ENCODE data around the gene TMEM129.

The TMEM129 gene

GRCh38 chr4:1735215-1735614, 14.1 kb upstream of the TMEM129 start:
- Histone ChIP-seq H3K27me3 (replicated peaks; ENCODE audit: control insufficient read depth, insufficient read depth, low read length) (no peaks in the 10 kb centered on the region), H3K36me3 (ENCODE audit: control insufficient read depth, insufficient read depth, low read length) (peaks cover 62% of the 10 kb centered on the region), H3K4me3 (replicated peaks; ENCODE audit: low read depth, low read length) (no peak overlapping the region)
- DNase-seq (ENCODE audit: extremely low read depth, insufficient read length), result no peak
- TF ChIP-seq CTCF (IDR thresholded peaks at IDR 0.05; ENCODE audit: insufficient read depth, low read length, poor library complexity, severe bottlenecking), result no peak

- H3K36me3 ChIP-seq (ENCODE audit: control insufficient read depth, insufficient read depth, low read length), result peaks cover 64% of the 10 kb centered on the region
- DNase-seq (ENCODE audit: extremely low read depth, insufficient read length), result no peak
Observed at GRCh38 chr4:1732911-1733310, 11.8 kb upstream of the TMEM129 start.

GRCh38 chr4:1731180-1731579, 10.1 kb upstream of the TMEM129 start:
- no peak for DNase-seq (ENCODE audit: extremely low read depth, insufficient read length)
- Histone ChIP-seq H3K36me3 (ENCODE audit: control insufficient read depth, insufficient read depth, low read length) (peaks cover 58% of the 10 kb centered on the region), H3K4me3 (replicated peaks; ENCODE audit: low read depth, low read length) (no peak overlapping the region), H3K27me3 (replicated peaks; ENCODE audit: control insufficient read depth, insufficient read depth, low read length) (no peaks in the 10 kb centered on the region)
- no peak for TF ChIP-seq CTCF (IDR thresholded peaks at IDR 0.05; ENCODE audit: insufficient read depth, low read length, poor library complexity, severe bottlenecking)

More at GRCh38 chr4:1732911-1733310, 11.8 kb upstream of the TMEM129 start:
- Histone ChIP-seq H3K4me3 (replicated peaks; ENCODE audit: low read depth, low read length) (no peak overlapping the region), H3K27me3 (replicated peaks; ENCODE audit: control insufficient read depth, insufficient read depth, low read length) (no peaks in the 10 kb centered on the region)
- no peak for TF ChIP-seq CTCF (IDR thresholded peaks at IDR 0.05; ENCODE audit: insufficient read depth, low read length, poor library complexity, severe bottlenecking)

GRCh38 chr4:1730532-1731135, 9.5 kb upstream of the TMEM129 start:
- Histone ChIP-seq H3K27me3 (replicated peaks; ENCODE audit: control insufficient read depth, insufficient read depth, low read length) (no peaks in the 10 kb centered on the region), H3K4me3 (replicated peaks; ENCODE audit: low read depth, low read length) (no peak overlapping the region), H3K36me3 (ENCODE audit: control insufficient read depth, insufficient read depth, low read length) (peaks cover 58% of the 10 kb centered on the region)
- no peak for DNase-seq (ENCODE audit: extremely low read depth, insufficient read length)
- TF ChIP-seq CTCF (IDR thresholded peaks at IDR 0.05; ENCODE audit: insufficient read depth, low read length, poor library complexity, severe bottlenecking), result no peak

- no peak for TF ChIP-seq CTCF (IDR thresholded peaks at IDR 0.05; ENCODE audit: insufficient read depth, low read length, poor library complexity, severe bottlenecking)
- DNase-seq (ENCODE audit: extremely low read depth, insufficient read length), result no peak
- H3K36me3 ChIP-seq (ENCODE audit: control insufficient read depth, insufficient read depth, low read length), result peaks cover 53% of the 10 kb centered on the region
- H3K4me3 ChIP-seq (replicated peaks; ENCODE audit: low read depth, low read length), result no peak overlapping the region
- no peaks in the 10 kb centered on the region for H3K27me3 ChIP-seq (replicated peaks; ENCODE audit: control insufficient read depth, insufficient read depth, low read length)
Observed at GRCh38 chr4:1728061-1728980, 7.2 kb upstream of the TMEM129 start.

Measured in GM06990 (cell line).